Kidney tubule cell (primary cell): ENCODE data around the gene VPS45.
A peak's percentile ranks its signal among the peaks of the same experiment; 100 is the strongest.
"Not testable (repeated sequence)": the region's sequence is repeated elsewhere in the genome, so short reads cannot be mapped to it uniquely, and the experiment has no call there.

Experiments
- DNase-seq: peaks from one replicate; pipeline ENCODE4 v3.0.0-alpha.2; 2018; ENCODE audit warnings: low spot score

Gene VPS45

GRCh38 chr1:150160964-150161621 is 93.5 kb downstream of the VPS45 start:
- DNase-seq = no peak

- DNase-seq = peak; percentile 22
These were observed 94.4 kb downstream of the VPS45 start for GRCh38 chr1:150161747-150162581.

- DNase-seq = no peak
These were observed 94.9 kb downstream of the VPS45 start for GRCh38 chr1:150162582-150162861.

- peak; percentile 99 for DNase-seq
These were observed 95.5 kb downstream of the VPS45 start for GRCh38 chr1:150162862-150163706.

- no peak for DNase-seq
These were observed 96.6 kb downstream of the VPS45 start for GRCh38 chr1:150164224-150164623.

GRCh38 chr1:150164779-150165178 is 97.2 kb downstream of the VPS45 start:
- no peak for DNase-seq

- peak; percentile 47 for DNase-seq
These were observed 98.3 kb downstream of the VPS45 start for GRCh38 chr1:150165622-150166612.

- peak; percentile 62 for DNase-seq
These were observed 101.5 kb downstream of the VPS45 start for GRCh38 chr1:150168960-150169601.

- DNase-seq = no peak
These were observed 104.2 kb downstream of the VPS45 start for GRCh38 chr1:150171801-150172200.

- DNase-seq = peak; percentile 13
These were observed 105.6 kb downstream of the VPS45 start for GRCh38 chr1:150173141-150173585.

- DNase-seq = no peak
These were observed 109.0 kb downstream of the VPS45 start for GRCh38 chr1:150176593-150176992.

GRCh38 chr1:150178548-150178947 is 111.0 kb downstream of the VPS45 start:
- DNase-seq = no peak

GRCh38 chr1:150179867-150180266 is 112.3 kb downstream of the VPS45 start:
- no peak for DNase-seq

- no peak for DNase-seq
These were observed 112.9 kb downstream of the VPS45 start for GRCh38 chr1:150180474-150180873.

GRCh38 chr1:150182247-150182646 is 114.7 kb downstream of the VPS45 start:
- no peak for DNase-seq

GRCh38 chr1:150183061-150183460 is 115.5 kb downstream of the VPS45 start:
- DNase-seq = no peak

- no peak for DNase-seq
These were observed 117.9 kb downstream of the VPS45 start for GRCh38 chr1:150185481-150185880.

- DNase-seq = not testable (repeated sequence)
These were observed 118.8 kb downstream of the VPS45 start for GRCh38 chr1:150186438-150186788.

- peak; percentile 57 for DNase-seq
These were observed 119.4 kb downstream of the VPS45 start for GRCh38 chr1:150186789-150187559.

- DNase-seq = no peak
These were observed 120.0 kb downstream of the VPS45 start for GRCh38 chr1:150187560-150187931.
